ENCODE measurements around the gene PIGW.

The PIGW gene

GRCh38 chr17:36535669-36536081 is 888 bp downstream of the PIGW start:
- Histone ChIP-seq H3K27ac (ENCODE audit: low read depth, low read length) (peak overlapping the region; percentile 80), H3F3A (ENCODE audit: control insufficient read depth, insufficient read depth) (peaks cover 29% of the 10 kb centered on the region), H3K9me2 (replicated peaks; ENCODE audit: control insufficient read depth, low read length) (no peaks in the 10 kb centered on the region), H3K4me1 (ENCODE audit: control insufficient read depth, low read length) (peaks cover 37% of the 10 kb centered on the region), H3K36me3 (ENCODE audit: control insufficient read depth, low read length) (peaks cover 72% of the 10 kb centered on the region), H3K4me3 (ENCODE audit: low read length) (peak overlapping the region; percentile 97), H4K20me1 (ENCODE audit: control insufficient read depth, insufficient read depth, low read depth, low read length) (no peaks in the 10 kb centered on the region), H3K27me3 (ENCODE audit: control insufficient read depth, low read length) (no peaks in the 10 kb centered on the region), H3K9me3 (ENCODE audit: control insufficient read depth, insufficient read depth, low read length) (no peaks in the 10 kb centered on the region), H3K79me2 (ENCODE audit: control insufficient read depth, low read length) (peaks cover 67% of the 10 kb centered on the region), H3K4me2 (ENCODE audit: low read length) (peak overlapping the region; percentile 89)
- TF ChIP-seq EZH2phosphoT487 (IDR thresholded peaks at IDR 0.05; ENCODE audit: borderline replicate concordance, low read length) (no peak), CTCF (IDR thresholded peaks at IDR 0.05; ENCODE audit: low read depth, low read length, poor library complexity, severe bottlenecking) (no peak)

GRCh38 chr17:36540696-36541095 is 5.9 kb downstream of the PIGW start:
- Histone ChIP-seq H3K27me3 (ENCODE audit: control insufficient read depth, low read length) (no peaks in the 10 kb centered on the region), H3K79me2 (ENCODE audit: control insufficient read depth, low read length) (peaks cover 59% of the 10 kb centered on the region), H3K9me3 (ENCODE audit: control insufficient read depth, insufficient read depth, low read length) (no peaks in the 10 kb centered on the region), H3K4me2 (ENCODE audit: low read length) (no peak overlapping the region), H3F3A (ENCODE audit: control insufficient read depth, insufficient read depth) (peaks cover 36% of the 10 kb centered on the region), H3K4me1 (ENCODE audit: control insufficient read depth, low read length) (peaks cover 26% of the 10 kb centered on the region), H3K27ac (ENCODE audit: low read depth, low read length) (no peak overlapping the region), H4K20me1 (ENCODE audit: control insufficient read depth, insufficient read depth, low read depth, low read length) (no peaks in the 10 kb centered on the region), H3K4me3 (ENCODE audit: low read length) (no peak overlapping the region), H3K36me3 (ENCODE audit: control insufficient read depth, low read length) (peaks cover 43% of the 10 kb centered on the region), H3K9me2 (replicated peaks; ENCODE audit: control insufficient read depth, low read length) (no peaks in the 10 kb centered on the region)
- no peak for TF ChIP-seq EZH2phosphoT487 (IDR thresholded peaks at IDR 0.05; ENCODE audit: borderline replicate concordance, low read length)
- no peak for TF ChIP-seq CTCF (IDR thresholded peaks at IDR 0.05; ENCODE audit: low read depth, low read length, poor library complexity, severe bottlenecking)

- peaks cover 58% of the 10 kb centered on the region for H3K79me2 ChIP-seq (ENCODE audit: control insufficient read depth, low read length)
- no peak overlapping the region for H3K4me3 ChIP-seq (ENCODE audit: low read length)
- H3K4me1 ChIP-seq (ENCODE audit: control insufficient read depth, low read length): peaks cover 18% of the 10 kb centered on the region
- no peaks in the 10 kb centered on the region for H3K9me2 ChIP-seq (replicated peaks; ENCODE audit: control insufficient read depth, low read length)
- no peaks in the 10 kb centered on the region for H3K27me3 ChIP-seq (ENCODE audit: control insufficient read depth, low read length)
- no peak overlapping the region for H3K27ac ChIP-seq (ENCODE audit: low read depth, low read length)
- H4K20me1 ChIP-seq (ENCODE audit: control insufficient read depth, insufficient read depth, low read depth, low read length): peaks cover 14% of the 10 kb centered on the region; the same call in 1 of the 2 replicates
- H3F3A ChIP-seq (ENCODE audit: control insufficient read depth, insufficient read depth): peaks cover 36% of the 10 kb centered on the region
- H3K4me2 ChIP-seq (ENCODE audit: low read length): peak overlapping the region; percentile 81; the same call in 1 of the 2 replicates
- TF ChIP-seq CTCF (IDR thresholded peaks at IDR 0.05; ENCODE audit: low read depth, low read length, poor library complexity, severe bottlenecking) (no peak), EZH2phosphoT487 (IDR thresholded peaks at IDR 0.05; ENCODE audit: borderline replicate concordance, low read length) (no peak)
- no peaks in the 10 kb centered on the region for H3K9me3 ChIP-seq (ENCODE audit: control insufficient read depth, insufficient read depth, low read length)
- H3K36me3 ChIP-seq (ENCODE audit: control insufficient read depth, low read length): peaks cover 43% of the 10 kb centered on the region
These were observed 8.0 kb downstream of the PIGW start for GRCh38 chr17:36542755-36543154.

- Histone ChIP-seq H3F3A (ENCODE audit: control insufficient read depth, insufficient read depth) (peaks cover 35% of the 10 kb centered on the region), H3K4me2 (ENCODE audit: low read length) (peak overlapping the region; percentile 81), H3K27ac (ENCODE audit: low read depth, low read length) (peak overlapping the region; percentile 89), H3K4me3 (ENCODE audit: low read length) (peak overlapping the region; percentile 100), H3K36me3 (ENCODE audit: control insufficient read depth, low read length) (peaks cover 40% of the 10 kb centered on the region), H3K9me3 (ENCODE audit: control insufficient read depth, insufficient read depth, low read length) (no peaks in the 10 kb centered on the region), H3K4me1 (ENCODE audit: control insufficient read depth, low read length) (peaks cover 26% of the 10 kb centered on the region), H4K20me1 (ENCODE audit: control insufficient read depth, insufficient read depth, low read depth, low read length) (peaks cover 19% of the 10 kb centered on the region; the same call in 1 of the 2 replicates), H3K9me2 (replicated peaks; ENCODE audit: control insufficient read depth, low read length) (no peaks in the 10 kb centered on the region), H3K27me3 (ENCODE audit: control insufficient read depth, low read length) (no peaks in the 10 kb centered on the region), H3K79me2 (ENCODE audit: control insufficient read depth, low read length) (peaks cover 63% of the 10 kb centered on the region)
- TF ChIP-seq CTCF (IDR thresholded peaks at IDR 0.05; ENCODE audit: low read depth, low read length, poor library complexity, severe bottlenecking): peak; percentile 37
- TF ChIP-seq EZH2phosphoT487 (IDR thresholded peaks at IDR 0.05; ENCODE audit: borderline replicate concordance, low read length): no peak
These were observed 9.2 kb downstream of the PIGW start for GRCh38 chr17:36544044-36544306.
